GM18519 (cell line): Measurements from ENCODE around the gene WDR27.
A peak's percentile ranks its signal among the peaks of the same experiment; 100 is the strongest.
"Not testable (repeated sequence)": the region's sequence is repeated elsewhere in the genome, so short reads cannot be mapped to it uniquely, and the experiment has no call there.

Experiments used
- ATAC-seq: cut with Tn5 transposase; IDR thresholded peaks from one replicate; pipeline ENCODE4 v1.9.1; 2021; ENCODE audit warnings: mild to moderate bottlenecking, moderate library complexity; ENCODE audit not compliant: unreplicated experiment, low FRiP score

WDR27 gene

GRCh38 chr6:169666441-169666840 lies 35.4 kb downstream of the WDR27 start:
- ATAC-seq: no peak

- no peak for ATAC-seq
These were observed 36.5 kb downstream of the WDR27 start for GRCh38 chr6:169665289-169665688.

GRCh38 chr6:169664227-169664626 lies 37.6 kb downstream of the WDR27 start:
- no peak for ATAC-seq

GRCh38 chr6:169663468-169663867 lies 38.4 kb downstream of the WDR27 start:
- ATAC-seq: no peak

- no peak for ATAC-seq
These were observed 40.5 kb downstream of the WDR27 start for GRCh38 chr6:169661391-169661756.

- no peak for ATAC-seq
These were observed 41.0 kb downstream of the WDR27 start for GRCh38 chr6:169660751-169661390.

- ATAC-seq: no peak
These were observed 41.8 kb downstream of the WDR27 start for GRCh38 chr6:169659820-169660610.

- no peak for ATAC-seq
These were observed 44.6 kb downstream of the WDR27 start for GRCh38 chr6:169657284-169657610.

- no peak for ATAC-seq
These were observed 45.1 kb downstream of the WDR27 start for GRCh38 chr6:169656546-169657283.

- ATAC-seq: peak; percentile 75
These were observed 47.0 kb downstream of the WDR27 start for GRCh38 chr6:169654598-169655391.

GRCh38 chr6:169653691-169654090 lies 48.1 kb downstream of the WDR27 start:
- no peak for ATAC-seq

- no peak for ATAC-seq
These were observed 48.9 kb downstream of the WDR27 start for GRCh38 chr6:169652896-169653295.

- ATAC-seq: no peak
These were observed 50.3 kb downstream of the WDR27 start for GRCh38 chr6:169651498-169651897.

- ATAC-seq: no peak
These were observed 50.9 kb downstream of the WDR27 start for GRCh38 chr6:169650959-169651292.

GRCh38 chr6:169650241-169650958 lies 51.4 kb downstream of the WDR27 start:
- no peak for ATAC-seq

- ATAC-seq: no peak
These were observed 53.2 kb downstream of the WDR27 start for GRCh38 chr6:169648617-169649016.

- ATAC-seq: no peak
These were observed 53.7 kb downstream of the WDR27 start for GRCh38 chr6:169648092-169648491.

- ATAC-seq: no peak
These were observed 54.2 kb downstream of the WDR27 start for GRCh38 chr6:169647637-169648036.

- no peak for ATAC-seq
These were observed 54.8 kb downstream of the WDR27 start for GRCh38 chr6:169646906-169647567.

GRCh38 chr6:169645459-169645858 lies 56.4 kb downstream of the WDR27 start:
- not testable (repeated sequence) for ATAC-seq
